Mesendoderm (in vitro differentiated cells): Measurements from ENCODE around the gene B4GALT3.

Source experiments
- DNase-seq: peaks from one replicate; pipeline ENCODE4 v3.0.0; 2013
- H2AK5ac ChIP-seq: 2 replicates; pipeline ENCODE4 v1.6.1; 2013; ENCODE audit warnings: low read length, inconsistent platforms
- H2BK120ac ChIP-seq: 2 replicates; pipeline ENCODE4 v1.6.1; 2013; ENCODE audit warnings: low read depth, mild to moderate bottlenecking, low read length, moderate library complexity, mixed read lengths
- H2BK15ac ChIP-seq: replicated peaks from 2 replicates; pipeline ENCODE4 v1.6.1; 2013; ENCODE audit warnings: low read depth, mild to moderate bottlenecking, moderate library complexity
- H2BK5ac ChIP-seq: 2 replicates; pipeline ENCODE4 v1.6.1; 2013; ENCODE audit warnings: low read length, inconsistent platforms
- H3K18ac ChIP-seq: 2 replicates; pipeline ENCODE4 v1.6.1; 2013; ENCODE audit warnings: mild to moderate bottlenecking, low read length, mixed read lengths
- H3K23ac ChIP-seq: one replicate; pipeline ENCODE4 v1.6.1; 2013; ENCODE audit warnings: low read length
- H3K27ac ChIP-seq: 2 replicates; pipeline ENCODE4 v1.5.1; 2013; ENCODE audit warnings: low read depth, mild to moderate bottlenecking, inconsistent platforms, low read length, moderate library complexity
- H3K27me3 ChIP-seq: 2 replicates; pipeline ENCODE4 v1.6.1; 2013; ENCODE audit warnings: low read length, control low read depth, mild to moderate bottlenecking, inconsistent platforms; ENCODE audit not compliant: insufficient read depth, poor library complexity
- H3K36me3 ChIP-seq: 2 replicates; pipeline ENCODE4 v1.6.1; 2013; ENCODE audit warnings: low read length, inconsistent platforms; ENCODE audit not compliant: control insufficient read depth, insufficient read depth
- H3K4ac ChIP-seq: one replicate; pipeline ENCODE4 v1.6.1; 2013; ENCODE audit warnings: low read depth, mild to moderate bottlenecking, low read length, moderate library complexity
- H3K4me1 ChIP-seq: 2 replicates; pipeline ENCODE4 v1.6.1; 2013; ENCODE audit warnings: low read depth, low read length, inconsistent platforms; ENCODE audit not compliant: control insufficient read depth
- H3K4me2 ChIP-seq: 2 replicates; pipeline ENCODE4 v1.6.1; 2013; ENCODE audit warnings: low read length
- H3K4me3 ChIP-seq: 2 replicates; pipeline ENCODE4 v1.5.1; 2013; ENCODE audit warnings: mild to moderate bottlenecking, low read length
- H3K56ac ChIP-seq: one replicate; pipeline ENCODE4 v1.6.1; 2013; ENCODE audit warnings: low read length
- H3K79me1 ChIP-seq: 2 replicates; pipeline ENCODE4 v1.6.1; 2013; ENCODE audit warnings: low read length, inconsistent platforms
- H3K79me2 ChIP-seq: 2 replicates; pipeline ENCODE4 v1.6.1; 2013; ENCODE audit warnings: mild to moderate bottlenecking, low read length; ENCODE audit not compliant: control insufficient read depth, insufficient read depth
- H3K9ac ChIP-seq: 2 replicates; pipeline ENCODE4 v1.6.1; 2013; ENCODE audit warnings: low read length, inconsistent platforms
- H4K5ac ChIP-seq: one replicate; pipeline ENCODE4 v1.6.1; 2013; ENCODE audit warnings: low read length
- H4K8ac ChIP-seq: one replicate; pipeline ENCODE4 v1.6.1; 2013; ENCODE audit warnings: low read depth, mild to moderate bottlenecking, control low read depth, low read length, moderate library complexity
- WGBS: extraction: QIAGEN DNeasy Blood & Tissue Kit; methylation state at CpG from one replicate; pipeline ENCODE4 v1.1.7; 2013; ENCODE audit warnings: low lambda C conversion rate, missing lambda C conversion rate; ENCODE audit not compliant: insufficient coverage; ENCODE audit errors: extremely low coverage; 5-methylcytosine and 5-hydroxymethylcytosine counted together

The B4GALT3 gene

GRCh38 chr1:161209790-161210409 lies 32.6 kb upstream of the B4GALT3 start:
- Histone ChIP-seq H3K4me3 (no peak overlapping the region), H3K4me2 (no peak overlapping the region), H3K18ac (no peak overlapping the region), H3K27me3 (no peaks in the 10 kb centered on the region), H2BK5ac (no peak overlapping the region), H4K5ac (no peak overlapping the region), H3K56ac (peak overlapping the region; percentile 17), H3K4me1 (peaks cover 2% of the 10 kb centered on the region), H2BK15ac (no peak overlapping the region), H3K79me1 (no peaks in the 10 kb centered on the region), H3K9ac (peak overlapping the region; percentile 30), H2AK5ac (no peak overlapping the region), H2BK120ac (no peak overlapping the region), H3K4ac (no peak overlapping the region), H3K79me2 (no peaks in the 10 kb centered on the region), H3K23ac (no peak overlapping the region), H4K8ac (no peak overlapping the region), H3K36me3 (peaks cover 15% of the 10 kb centered on the region), H3K27ac (no peak overlapping the region)
- peak; percentile 93 for DNase-seq
- no CpG with 5 or more reads among the region's 11 CpGs for WGBS

- no peak overlapping the region for H3K4me2 ChIP-seq
- no peak overlapping the region for H3K27ac ChIP-seq
- WGBS = no CpG with 5 or more reads among the region's 8 CpGs
- H4K5ac ChIP-seq = no peak overlapping the region
- no peak overlapping the region for H3K18ac ChIP-seq
- H3K27me3 ChIP-seq = no peaks in the 10 kb centered on the region
- no peak overlapping the region for H3K9ac ChIP-seq
- H3K36me3 ChIP-seq = peaks cover 7% of the 10 kb centered on the region
- no peak for DNase-seq
- no peak overlapping the region for H2BK15ac ChIP-seq
- H3K79me1 ChIP-seq = peaks cover 4% of the 10 kb centered on the region
- no peak overlapping the region for H2BK120ac ChIP-seq
- no peak overlapping the region for H3K56ac ChIP-seq
- no peak overlapping the region for H2AK5ac ChIP-seq
- peaks cover 2% of the 10 kb centered on the region for H3K4me1 ChIP-seq
- no peak overlapping the region for H4K8ac ChIP-seq
- no peak overlapping the region for H3K23ac ChIP-seq
- H2BK5ac ChIP-seq = no peak overlapping the region
- H3K4me3 ChIP-seq = no peak overlapping the region
- peaks cover 3% of the 10 kb centered on the region for H3K79me2 ChIP-seq
- no peak overlapping the region for H3K4ac ChIP-seq
These were observed 29.9 kb upstream of the B4GALT3 start for GRCh38 chr1:161207173-161207572.

- Histone ChIP-seq H2BK120ac (no peak overlapping the region), H3K9ac (no peak overlapping the region), H3K4me3 (no peak overlapping the region), H4K8ac (no peak overlapping the region), H3K56ac (no peak overlapping the region), H3K27ac (no peak overlapping the region), H3K36me3 (peaks cover 6% of the 10 kb centered on the region), H3K27me3 (no peaks in the 10 kb centered on the region), H3K4me1 (peaks cover 2% of the 10 kb centered on the region), H2BK5ac (no peak overlapping the region), H3K23ac (no peak overlapping the region), H3K18ac (no peak overlapping the region), H3K4me2 (no peak overlapping the region), H3K79me1 (peaks cover 4% of the 10 kb centered on the region), H2BK15ac (no peak overlapping the region), H4K5ac (no peak overlapping the region), H3K79me2 (peaks cover 3% of the 10 kb centered on the region), H2AK5ac (no peak overlapping the region), H3K4ac (no peak overlapping the region)
- no CpG with 5 or more reads among the region's 12 CpGs for WGBS
- no peak for DNase-seq
These were observed 29.3 kb upstream of the B4GALT3 start for GRCh38 chr1:161206411-161207140.

- H3K9ac ChIP-seq = peak within 1 kb of the TSS; percentile 80
- peaks cover 30% of the 10 kb centered on the region for H3K4me1 ChIP-seq
- H3K23ac ChIP-seq = no peak within 1 kb of the TSS
- peaks cover 1% of the 10 kb centered on the region for H3K36me3 ChIP-seq
- H3K4me2 ChIP-seq = peak within 1 kb of the TSS; percentile 68
- peak within 1 kb of the TSS; percentile 95 for H3K56ac ChIP-seq
- no peak within 1 kb of the TSS for H2BK15ac ChIP-seq
- peaks cover 3% of the 10 kb centered on the region for H3K79me2 ChIP-seq
- H2BK120ac ChIP-seq = peak within 1 kb of the TSS; percentile 23
- H3K27me3 ChIP-seq = no peaks in the 10 kb centered on the region
- peak within 1 kb of the TSS; percentile 68 for H3K4me3 ChIP-seq
- peak within 1 kb of the TSS; percentile 63 for H3K18ac ChIP-seq
- H2BK5ac ChIP-seq = peak within 1 kb of the TSS; percentile 89
- peak within 1 kb of the TSS; percentile 35 for H4K5ac ChIP-seq
- peak within 1 kb of the TSS; percentile 82 for H3K4ac ChIP-seq
- peak within 1 kb of the TSS; percentile 96 for H2AK5ac ChIP-seq
- no peak within 1 kb of the TSS for H4K8ac ChIP-seq
- peak; percentile 100 for DNase-seq
- WGBS = no CpG with 5 or more reads among the region's 53 CpGs
- peaks cover 4% of the 10 kb centered on the region for H3K79me1 ChIP-seq
- H3K27ac ChIP-seq = peak within 1 kb of the TSS; percentile 26
These were observed 24.8 kb upstream of the B4GALT3 start, which contains the start of gene NDUFS2 for GRCh38 chr1:161201836-161202712. NDUFS2 (plus strand) TSS chr1:161202367; CDS start chr1:161202386, 19 bp downstream.

- H3K4me2 ChIP-seq = no peak overlapping the region
- no peaks in the 10 kb centered on the region for H3K27me3 ChIP-seq
- peak overlapping the region; percentile 82 for H3K4ac ChIP-seq
- DNase-seq = no peak
- peaks cover 3% of the 10 kb centered on the region for H3K79me2 ChIP-seq
- H2BK15ac ChIP-seq = no peak overlapping the region
- H2AK5ac ChIP-seq = peak overlapping the region; percentile 96
- no CpG with 5 or more reads among the region's 13 CpGs for WGBS
- no peak overlapping the region for H3K4me3 ChIP-seq
- peak overlapping the region; percentile 35 for H4K5ac ChIP-seq
- H3K36me3 ChIP-seq = no peaks in the 10 kb centered on the region
- no peak overlapping the region for H3K27ac ChIP-seq
- H3K18ac ChIP-seq = peak overlapping the region; percentile 63
- peak overlapping the region; percentile 23 for H2BK120ac ChIP-seq
- H3K56ac ChIP-seq = peak overlapping the region; percentile 95
- peak overlapping the region; percentile 23 for H3K9ac ChIP-seq
- H3K23ac ChIP-seq = no peak overlapping the region
- peak overlapping the region; percentile 77 for H2BK5ac ChIP-seq
- H3K4me1 ChIP-seq = peaks cover 32% of the 10 kb centered on the region
- peaks cover 4% of the 10 kb centered on the region for H3K79me1 ChIP-seq
- no peak overlapping the region for H4K8ac ChIP-seq
These were observed 23.9 kb upstream of the B4GALT3 start for GRCh38 chr1:161200992-161201835.
